Adrenal gland (tissue), 5 donors: ENCODE data around the gene ZDHHC14.

ENCODE experiments used
- POLR2A ChIP-seq, 2 donors: fragments of 450-650 bp; IDR thresholded peaks; one replicate each; pipeline ENCODE4 v1.6.1; 2017; ENCODE audit warnings: antibody characterized with exemption in 2 of 2, mild to moderate bottlenecking in 2 of 2, moderate library complexity in 1 of 2
- TF ChIP-seq, protein P1 (sequence below), 6 experiments: fragments of 450-650 bp in 4 of 6; fragments of 200-600 bp in 2 of 6; sonication (generic) in 1 of 6; IDR thresholded peaks; 1 replicate in 5 of 6; 2 replicates in 1 of 6; pipeline versions ENCODE4 v1.5.1 to v1.8.0; 2016 to 2021; ENCODE audit warnings: antibody characterized with exemption in 6 of 6, mild to moderate bottlenecking in 2 of 6, moderate library complexity in 1 of 6
- donor health status: DM: no; HTN: no; CAD: no.

DNA sequence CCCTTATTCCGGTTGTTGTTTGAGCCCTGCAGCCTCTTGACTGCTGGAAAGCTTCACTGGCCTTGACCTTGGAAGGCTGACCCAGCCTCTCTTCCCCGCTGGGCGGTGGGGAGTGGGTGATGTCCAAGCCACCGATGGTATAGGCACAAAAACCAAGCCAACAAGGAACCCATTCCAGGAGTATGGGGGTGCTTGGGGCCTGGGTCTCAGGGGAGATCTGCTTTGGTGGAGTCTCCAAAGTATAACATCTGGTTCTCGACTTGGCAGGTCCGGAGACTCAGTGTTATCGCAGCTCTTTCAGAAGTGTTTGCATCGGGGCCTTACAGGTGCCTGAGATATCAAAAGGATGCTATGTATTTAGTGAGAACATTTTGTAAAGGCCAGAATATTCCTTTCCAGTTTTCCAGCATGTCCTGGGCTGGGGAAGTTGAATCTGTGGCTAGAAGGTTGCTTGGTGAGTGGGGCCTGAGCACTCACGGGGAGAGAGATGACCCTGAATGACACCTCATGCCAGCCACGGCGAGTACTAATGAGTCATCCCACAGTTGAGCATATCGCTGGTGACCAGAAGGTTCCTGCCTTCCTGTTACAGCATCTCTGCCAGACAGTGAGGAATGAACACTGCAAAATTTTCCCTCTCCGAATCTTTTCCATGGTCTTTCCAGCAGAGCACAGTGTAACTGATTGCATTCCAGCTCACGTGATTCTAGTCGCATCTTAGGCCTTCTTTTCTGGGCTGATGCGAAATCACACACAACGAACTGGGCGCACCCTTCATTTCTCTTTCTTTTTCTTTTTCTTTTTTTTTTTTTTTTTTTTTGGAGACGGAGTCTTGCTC is 133.9 kb downstream of the ZDHHC14 start:
- no peak for TF ChIP-seq POLR2A (IDR thresholded peaks at IDR 0.05)
- TF ChIP-seq, protein P1, sequence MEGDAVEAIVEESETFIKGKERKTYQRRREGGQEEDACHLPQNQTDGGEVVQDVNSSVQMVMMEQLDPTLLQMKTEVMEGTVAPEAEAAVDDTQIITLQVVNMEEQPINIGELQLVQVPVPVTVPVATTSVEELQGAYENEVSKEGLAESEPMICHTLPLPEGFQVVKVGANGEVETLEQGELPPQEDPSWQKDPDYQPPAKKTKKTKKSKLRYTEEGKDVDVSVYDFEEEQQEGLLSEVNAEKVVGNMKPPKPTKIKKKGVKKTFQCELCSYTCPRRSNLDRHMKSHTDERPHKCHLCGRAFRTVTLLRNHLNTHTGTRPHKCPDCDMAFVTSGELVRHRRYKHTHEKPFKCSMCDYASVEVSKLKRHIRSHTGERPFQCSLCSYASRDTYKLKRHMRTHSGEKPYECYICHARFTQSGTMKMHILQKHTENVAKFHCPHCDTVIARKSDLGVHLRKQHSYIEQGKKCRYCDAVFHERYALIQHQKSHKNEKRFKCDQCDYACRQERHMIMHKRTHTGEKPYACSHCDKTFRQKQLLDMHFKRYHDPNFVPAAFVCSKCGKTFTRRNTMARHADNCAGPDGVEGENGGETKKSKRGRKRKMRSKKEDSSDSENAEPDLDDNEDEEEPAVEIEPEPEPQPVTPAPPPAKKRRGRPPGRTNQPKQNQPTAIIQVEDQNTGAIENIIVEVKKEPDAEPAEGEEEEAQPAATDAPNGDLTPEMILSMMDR (IDR thresholded peaks at IDR 0.05): no peak
